Lower leg skin (tissue), 4 donors: ENCODE data around the gene THSD4. TPM values are rescaled to one million over a fixed set of nuclear protein-coding genes. Genes with fewer than 3 reads are reported as not detected.

Experiments used
- DNase-seq, 2 donors: peaks; one replicate each; pipeline ENCODE4 v3.0.0-alpha.2; 2019; ENCODE audit warnings: low spot score in 2 of 2
- H3K4me3 ChIP-seq: fragments of 200-600 bp; sonication (generic); 2 replicates; pipeline ENCODE4 v1.5.1; 2017; ENCODE audit warnings: mild to moderate bottlenecking, low read depth; ENCODE audit not compliant: poor library complexity, severe bottlenecking
- POLR2A ChIP-seq, 2 donors: fragments of 450-650 bp; IDR thresholded peaks; one replicate each; pipeline ENCODE4 v1.6.1; 2016 to 2017; ENCODE audit warnings: antibody characterized with exemption in 2 of 2, mild to moderate bottlenecking in 1 of 2, moderate library complexity in 1 of 2
- WGBS, 2 donors: methylation state at CpG; one replicate each; pipeline ENCODE4 v1.1.5; 2018; 5-methylcytosine and 5-hydroxymethylcytosine counted together
- intact Hi-C: fragments of 100-400 bp; cut with DNase I; formaldehyde crosslinking; loops from one replicate; pipeline ENCODE4 v1.15.0; 2023; ENCODE audit warnings: low total_unique reads
- total RNA-seq, 4 donors: library from RNA; depleted of rRNA; stranded (reverse); fragments of >200 nt; gene quantifications; one replicate each; pipeline ENCODE4 v1.1.0, GENCODE V29; 2016
- TF ChIP-seq, protein P1 (sequence below), 3 donors: fragments of 450-650 bp; IDR thresholded peaks; one replicate each; pipeline ENCODE4 v1.5.1; 2016; ENCODE audit warnings: antibody characterized with exemption in 3 of 3, mild to moderate bottlenecking in 3 of 3, moderate library complexity in 2 of 3

THSD4 gene
- total RNA-seq, 4 donors from 2014 or later: 9.3 to 39.2 (median 32.8) TPM

DNA sequence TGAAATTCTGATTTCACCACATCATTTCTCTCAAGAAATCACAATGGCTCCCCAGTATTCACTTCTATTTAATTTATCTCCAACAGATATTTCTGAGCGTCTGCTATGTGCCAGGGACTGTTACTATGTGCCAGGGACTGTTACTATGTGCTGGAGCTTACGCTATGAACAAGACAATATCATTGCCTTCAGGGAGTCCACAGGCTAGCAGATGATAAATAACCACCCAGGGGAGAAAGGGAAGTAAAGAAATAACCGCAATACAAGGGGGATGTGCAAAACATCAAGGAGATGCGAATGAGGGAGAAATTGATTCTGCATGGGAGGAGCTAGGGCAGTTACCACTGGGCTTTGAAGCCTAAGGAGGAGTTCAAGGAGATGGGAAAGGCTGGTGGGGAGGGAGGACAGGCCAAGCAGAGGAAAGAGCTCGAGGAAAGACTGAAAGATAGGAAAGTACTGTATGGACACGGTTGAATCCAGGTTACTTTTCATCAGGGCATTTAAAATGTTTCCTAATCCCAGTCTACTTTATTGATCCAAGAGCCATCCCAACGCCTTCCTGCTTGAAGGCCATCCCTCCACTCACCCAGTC is 2.5 kb downstream of the THSD4 start:
- no peak for TF ChIP-seq POLR2A (IDR thresholded peaks at IDR 0.05)
- TF ChIP-seq, protein P1, sequence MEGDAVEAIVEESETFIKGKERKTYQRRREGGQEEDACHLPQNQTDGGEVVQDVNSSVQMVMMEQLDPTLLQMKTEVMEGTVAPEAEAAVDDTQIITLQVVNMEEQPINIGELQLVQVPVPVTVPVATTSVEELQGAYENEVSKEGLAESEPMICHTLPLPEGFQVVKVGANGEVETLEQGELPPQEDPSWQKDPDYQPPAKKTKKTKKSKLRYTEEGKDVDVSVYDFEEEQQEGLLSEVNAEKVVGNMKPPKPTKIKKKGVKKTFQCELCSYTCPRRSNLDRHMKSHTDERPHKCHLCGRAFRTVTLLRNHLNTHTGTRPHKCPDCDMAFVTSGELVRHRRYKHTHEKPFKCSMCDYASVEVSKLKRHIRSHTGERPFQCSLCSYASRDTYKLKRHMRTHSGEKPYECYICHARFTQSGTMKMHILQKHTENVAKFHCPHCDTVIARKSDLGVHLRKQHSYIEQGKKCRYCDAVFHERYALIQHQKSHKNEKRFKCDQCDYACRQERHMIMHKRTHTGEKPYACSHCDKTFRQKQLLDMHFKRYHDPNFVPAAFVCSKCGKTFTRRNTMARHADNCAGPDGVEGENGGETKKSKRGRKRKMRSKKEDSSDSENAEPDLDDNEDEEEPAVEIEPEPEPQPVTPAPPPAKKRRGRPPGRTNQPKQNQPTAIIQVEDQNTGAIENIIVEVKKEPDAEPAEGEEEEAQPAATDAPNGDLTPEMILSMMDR (IDR thresholded peaks at IDR 0.05): no peak
- DNase-seq: no peak
- no peak overlapping the region for H3K4me3 ChIP-seq
- intact Hi-C loops: loop anchor here (5.0 kb wide), 1 partner anchor 324 kb away; no protein-coding TSS in a partner anchor
- 83 to 84% methylated on average over 7 of the region's 7 CpGs for WGBS, 2 donors

DNA sequence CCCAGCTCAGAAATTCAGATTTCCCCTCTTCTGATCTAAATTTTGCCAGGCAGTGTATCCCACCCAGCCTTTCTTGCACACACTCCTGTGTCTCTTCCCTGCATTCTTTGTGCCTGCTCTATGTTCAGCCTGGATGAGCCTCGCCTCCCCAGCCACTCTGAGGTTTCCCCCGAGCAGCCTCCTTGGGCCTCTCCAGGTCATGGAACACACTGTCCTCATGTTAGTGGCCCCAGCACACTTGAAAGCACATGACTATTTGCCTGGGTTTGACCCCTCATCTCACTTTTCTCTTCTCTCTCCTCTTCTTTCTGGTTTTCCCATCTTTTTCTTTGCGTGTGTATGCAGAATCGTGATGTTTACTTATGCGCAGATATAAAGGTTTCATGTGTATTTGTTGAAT is 3.1 kb downstream of the THSD4 start:
- intact Hi-C loops: loop anchor here (5.0 kb wide), 1 partner anchor 324 kb away; no protein-coding TSS in a partner anchor
- no peak for DNase-seq
- no peak overlapping the region for H3K4me3 ChIP-seq
- TF ChIP-seq, protein P1 (IDR thresholded peaks at IDR 0.05): no peak
- TF ChIP-seq POLR2A (IDR thresholded peaks at IDR 0.05): no peak
- WGBS, 2 donors: 91 to 95% methylated on average over 5 of the region's 5 CpGs

DNA sequence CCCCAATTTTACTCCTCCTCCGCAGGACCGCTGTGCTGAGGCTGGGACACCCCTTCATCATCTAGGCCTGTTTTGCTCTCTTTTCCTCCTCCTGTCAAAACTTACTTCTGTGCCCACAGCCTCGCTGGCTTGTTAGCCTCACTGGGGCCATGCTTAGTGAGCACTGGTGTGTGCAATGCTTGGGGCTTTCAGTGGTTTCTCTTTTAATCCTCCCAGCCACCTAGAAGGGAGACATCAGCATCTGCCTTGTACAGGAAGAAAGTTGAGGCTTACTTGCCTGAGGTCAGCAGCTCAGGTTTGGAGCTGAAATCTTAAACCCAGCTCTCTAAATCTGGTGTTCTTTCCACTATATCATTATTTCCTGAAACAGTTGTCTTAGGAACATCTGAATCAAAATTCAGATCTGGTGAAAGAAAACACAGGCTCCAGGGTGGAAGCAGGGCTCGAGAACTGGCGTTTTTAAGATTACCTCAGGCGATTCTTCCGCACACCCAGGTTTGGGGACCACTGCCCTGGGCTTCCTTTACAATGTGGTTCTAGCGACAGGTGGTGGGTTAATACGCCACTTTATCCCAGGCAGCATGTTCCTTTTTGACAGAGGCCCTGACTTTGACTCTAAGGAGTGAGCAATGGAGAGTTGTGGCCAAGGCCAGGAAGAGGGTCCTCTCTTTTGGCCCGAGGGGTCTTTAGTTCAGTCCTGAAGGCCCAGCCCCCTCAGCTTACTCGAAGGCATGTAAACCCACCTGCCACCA is 3.8 kb downstream of the THSD4 start:
- 92 to 93% methylated on average over 11 of the region's 11 CpGs for WGBS, 2 donors
- H3K4me3 ChIP-seq: no peak overlapping the region
- TF ChIP-seq, protein P1 (IDR thresholded peaks at IDR 0.05): no peak
- no peak for TF ChIP-seq POLR2A (IDR thresholded peaks at IDR 0.05)
- no peak for DNase-seq
- intact Hi-C loops: loop anchor here (5.0 kb wide), 1 partner anchor 323 kb away; no protein-coding TSS in a partner anchor

DNA sequence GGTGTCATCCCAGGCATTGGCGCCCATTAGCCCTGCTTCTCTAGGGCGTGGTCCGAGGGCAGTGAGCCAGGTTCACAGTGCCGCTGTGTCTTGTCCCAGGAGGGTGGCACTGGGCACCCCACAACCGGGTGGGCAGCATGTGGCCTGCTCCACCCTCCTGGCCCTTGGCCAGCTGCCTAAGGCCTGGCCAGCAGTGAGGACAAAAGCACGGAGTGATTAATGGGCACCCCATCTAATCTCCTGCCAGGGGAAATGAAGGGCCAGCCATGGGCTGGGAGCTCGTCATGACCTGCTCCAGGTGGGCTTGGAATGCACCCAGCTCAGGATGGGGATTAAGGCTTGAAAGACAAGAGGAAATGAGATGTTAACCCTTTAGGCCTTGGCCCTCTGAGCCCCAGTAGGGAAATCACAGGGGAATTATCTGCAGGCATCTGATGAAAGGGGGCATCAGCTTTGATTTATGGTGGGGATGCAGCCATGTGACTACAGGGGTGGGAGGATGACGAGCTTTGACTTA is 5.2 kb downstream of the THSD4 start:
- WGBS, 2 donors: 69 to 70% methylated on average over 8 of the region's 8 CpGs
- DNase-seq: no peak
- intact Hi-C loops: no loop called here

DNA sequence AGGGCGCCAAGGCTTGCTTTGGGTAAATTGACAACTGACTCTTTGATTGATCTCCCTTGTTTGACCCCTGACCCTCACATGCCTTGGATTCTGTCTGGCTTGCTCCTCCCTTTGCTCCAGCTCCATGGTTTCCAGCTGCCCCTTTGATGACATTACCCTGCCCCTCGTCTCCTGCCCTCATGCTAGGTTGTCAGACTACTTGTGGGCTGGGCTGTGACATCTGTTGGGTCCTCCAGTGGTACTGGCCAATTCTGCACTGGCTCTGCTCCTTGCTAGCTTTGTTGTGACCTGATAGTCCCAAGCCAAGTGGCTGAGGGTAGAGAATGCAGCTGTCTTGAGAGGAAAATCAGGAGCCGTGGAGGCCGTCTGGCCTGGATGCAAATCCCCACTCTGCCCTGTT is 6.2 kb downstream of the THSD4 start:
- H3K4me3 ChIP-seq: no peak overlapping the region
- intact Hi-C loops: no loop called here
- no peak for DNase-seq
- TF ChIP-seq POLR2A (IDR thresholded peaks at IDR 0.05): no peak
- TF ChIP-seq, protein P1 (IDR thresholded peaks at IDR 0.05): no peak
- 87 to 95% methylated on average over 3 of the region's 4 CpGs for WGBS, 2 donors

More for the DNA sequence above, 5.2 kb downstream of the THSD4 start:
- TF ChIP-seq, protein P1 (IDR thresholded peaks at IDR 0.05): no peak
- TF ChIP-seq POLR2A (IDR thresholded peaks at IDR 0.05): no peak
- no peak overlapping the region for H3K4me3 ChIP-seq
